Esophagus muscularis mucosa (tissue), 4 donors: ENCODE results near the gene EPOP. TPM values are rescaled to one million over a fixed set of nuclear protein-coding genes. Genes with fewer than 3 reads are reported as not detected.

Source experiments
- DNase-seq: peaks from one replicate; pipeline ENCODE4 v3.0.0-alpha.2; 2017; ENCODE audit errors: extremely low spot score
- H3K27ac ChIP-seq, 4 donors: fragments of 200-600 bp; sonication (generic); replicated peaks in 1 of 4; 1 replicate in 3 of 4; 2 replicates in 1 of 4; pipeline ENCODE4 v1.5.1; 2016 to 2019; ENCODE audit warnings: mild to moderate bottlenecking in 1 of 4
- H3K27me3 ChIP-seq, 4 donors: fragments of 200-600 bp; sonication (generic); one replicate each; pipeline versions ENCODE4 v1.5.1 to v1.6.0; 2016 to 2019
- H3K36me3 ChIP-seq, 4 donors: fragments of 200-600 bp; sonication (generic); one replicate each; pipeline ENCODE4 v1.5.1; 2016 to 2019
- H3K4me1 ChIP-seq, 4 donors: fragments of 200-600 bp; sonication (generic); one replicate each; pipeline ENCODE4 v1.5.1; 2016 to 2019
- H3K4me3 ChIP-seq, 4 donors: fragments of 200-600 bp; sonication (generic); 1 replicate in 2 of 4; 2 replicates in 2 of 4; pipeline ENCODE4 v1.5.1; 2016 to 2019; ENCODE audit warnings: mild to moderate bottlenecking in 4 of 4, moderate library complexity in 1 of 4
- H3K9me3 ChIP-seq, 4 donors: fragments of 200-600 bp; sonication (generic); 1 replicate in 3 of 4; 2 replicates in 1 of 4; pipeline ENCODE4 v1.5.1; 2016 to 2019
- EP300 ChIP-seq: sonication (generic); formaldehyde crosslinking; IDR thresholded peaks from one replicate; pipeline ENCODE4 v1.6.1; 2017; ENCODE audit warnings: antibody characterized with exemption
- POLR2A ChIP-seq: fragments of 450-650 bp; IDR thresholded peaks from one replicate; pipeline ENCODE4 v1.6.1; 2017; ENCODE audit warnings: antibody characterized with exemption, moderate library complexity, mild to moderate bottlenecking, low read depth
- POLR2AphosphoS5 ChIP-seq, 2 donors: sonication (generic); formaldehyde crosslinking; IDR thresholded peaks; one replicate each; pipeline ENCODE4 v1.6.1; 2017; ENCODE audit warnings: antibody characterized with exemption in 2 of 2
- WGBS: methylation state at CpG from one replicate; pipeline ENCODE4 v1.1.5; 2018; 5-methylcytosine and 5-hydroxymethylcytosine counted together
- intact Hi-C: fragments of 100-400 bp; cut with DNase I; formaldehyde crosslinking; loops from one replicate; pipeline ENCODE4 v1.15.1; 2023
- total RNA-seq, 4 donors: library from RNA; depleted of rRNA; stranded (reverse); fragments of >200 nt; gene quantifications; one replicate each; pipeline versions ENCODE4 v1.1.0 to v1.2.1, GENCODE V29; 2016
- TF ChIP-seq, protein P1 (sequence below), 3 experiments: fragments of 200-600 bp in 2 of 3; fragments of 450-650 bp in 1 of 3; sonication (generic) in 2 of 3; IDR thresholded peaks; one replicate each; pipeline ENCODE4 v1.5.1; 2017 to 2019; ENCODE audit warnings: antibody characterized with exemption in 3 of 3, mild to moderate bottlenecking in 2 of 3, moderate library complexity in 1 of 3

The EPOP gene
- total RNA-seq, 4 donors from 2014 or later, result 0.42 to 7.3 (median 2.7) TPM

- H3K4me3 ChIP-seq, result no peak overlapping the region
- 75% methylated on average over 8 of the region's 15 CpGs for WGBS
- no peaks in the 10 kb centered on the region for H3K9me3 ChIP-seq
- intact Hi-C loops, result no loop called here
- TF ChIP-seq, protein P1, sequence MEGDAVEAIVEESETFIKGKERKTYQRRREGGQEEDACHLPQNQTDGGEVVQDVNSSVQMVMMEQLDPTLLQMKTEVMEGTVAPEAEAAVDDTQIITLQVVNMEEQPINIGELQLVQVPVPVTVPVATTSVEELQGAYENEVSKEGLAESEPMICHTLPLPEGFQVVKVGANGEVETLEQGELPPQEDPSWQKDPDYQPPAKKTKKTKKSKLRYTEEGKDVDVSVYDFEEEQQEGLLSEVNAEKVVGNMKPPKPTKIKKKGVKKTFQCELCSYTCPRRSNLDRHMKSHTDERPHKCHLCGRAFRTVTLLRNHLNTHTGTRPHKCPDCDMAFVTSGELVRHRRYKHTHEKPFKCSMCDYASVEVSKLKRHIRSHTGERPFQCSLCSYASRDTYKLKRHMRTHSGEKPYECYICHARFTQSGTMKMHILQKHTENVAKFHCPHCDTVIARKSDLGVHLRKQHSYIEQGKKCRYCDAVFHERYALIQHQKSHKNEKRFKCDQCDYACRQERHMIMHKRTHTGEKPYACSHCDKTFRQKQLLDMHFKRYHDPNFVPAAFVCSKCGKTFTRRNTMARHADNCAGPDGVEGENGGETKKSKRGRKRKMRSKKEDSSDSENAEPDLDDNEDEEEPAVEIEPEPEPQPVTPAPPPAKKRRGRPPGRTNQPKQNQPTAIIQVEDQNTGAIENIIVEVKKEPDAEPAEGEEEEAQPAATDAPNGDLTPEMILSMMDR (IDR thresholded peaks at IDR 0.05), result no peak
- TF ChIP-seq POLR2A (no peak), POLR2AphosphoS5 (IDR thresholded peaks at IDR 0.05) (no peak), EP300 (no peak)
- H3K27ac ChIP-seq, result no peak overlapping the region
- DNase-seq, result no peak
- peaks cover 0 to 18% (median 8%) of the 10 kb centered on the region in 4 donors for H3K4me1 ChIP-seq
- H3K36me3 ChIP-seq, result no peaks in the 10 kb centered on the region
- H3K27me3 ChIP-seq, result peaks cover 0 to 60% (median 3%) of the 10 kb centered on the region in 4 donors
Observed at GRCh38 chr17:38657824-38658740, 16.7 kb downstream of the EPOP start.

DNA sequence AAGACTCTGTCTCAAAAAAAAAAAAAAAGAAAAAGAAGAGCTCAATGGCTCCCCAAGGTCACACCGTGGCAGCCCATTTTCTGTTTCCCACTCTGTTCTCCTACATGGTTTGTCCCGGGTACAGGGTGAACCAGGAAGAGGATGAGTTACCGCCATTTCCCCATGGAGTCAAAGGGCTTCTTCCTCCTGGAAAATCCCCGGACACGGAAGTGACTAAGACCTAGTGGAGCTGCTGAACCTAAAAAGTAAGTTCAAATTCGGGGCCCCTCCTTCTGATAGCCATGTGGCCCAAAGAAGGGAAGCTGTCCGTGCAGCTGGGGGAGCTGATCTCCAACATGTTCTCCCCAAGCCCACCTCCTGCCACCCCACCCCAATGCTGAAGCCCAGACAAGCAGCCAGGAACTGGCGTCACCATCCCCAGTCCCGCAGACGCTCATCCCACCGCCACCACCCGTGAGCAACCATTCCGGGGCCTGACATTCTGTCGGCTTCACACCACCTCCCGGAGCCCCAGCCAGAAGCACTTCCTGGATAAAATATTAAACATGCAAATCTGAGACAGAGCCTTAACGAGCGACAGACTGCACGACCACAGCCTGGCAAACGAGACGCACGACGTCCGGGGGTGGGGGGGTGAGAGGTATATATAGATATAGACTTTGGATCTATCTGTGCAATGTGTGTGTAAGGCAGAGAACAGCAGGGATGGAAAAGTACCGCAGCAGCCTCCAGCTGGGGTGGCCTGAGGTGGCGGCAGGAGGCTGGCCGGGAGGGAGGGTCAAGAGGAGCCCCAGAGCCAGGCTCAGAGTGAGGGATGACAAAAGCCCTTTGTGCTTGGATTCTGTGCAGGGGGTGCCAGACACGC lies 17.6 kb downstream of the EPOP start:
- DNase-seq, result no peak
- intact Hi-C loops, result no loop called here
- TF ChIP-seq, protein P1 (IDR thresholded peaks at IDR 0.05), result no peak
- TF ChIP-seq POLR2A (no peak), EP300 (no peak), POLR2AphosphoS5 (IDR thresholded peaks at IDR 0.05) (no peak)
- peak overlapping the region in 2 of 4 donors; percentile 3 to 19 for H3K27ac ChIP-seq
- WGBS, result 78% methylated on average over 19 of the region's 27 CpGs
- peaks cover 0 to 63% (median 3%) of the 10 kb centered on the region in 4 donors for H3K27me3 ChIP-seq
- H3K4me1 ChIP-seq, result peaks cover 0 to 18% (median 8%) of the 10 kb centered on the region in 4 donors
- no peaks in the 10 kb centered on the region for H3K9me3 ChIP-seq
- H3K36me3 ChIP-seq, result no peaks in the 10 kb centered on the region
- no peak overlapping the region for H3K4me3 ChIP-seq

DNA sequence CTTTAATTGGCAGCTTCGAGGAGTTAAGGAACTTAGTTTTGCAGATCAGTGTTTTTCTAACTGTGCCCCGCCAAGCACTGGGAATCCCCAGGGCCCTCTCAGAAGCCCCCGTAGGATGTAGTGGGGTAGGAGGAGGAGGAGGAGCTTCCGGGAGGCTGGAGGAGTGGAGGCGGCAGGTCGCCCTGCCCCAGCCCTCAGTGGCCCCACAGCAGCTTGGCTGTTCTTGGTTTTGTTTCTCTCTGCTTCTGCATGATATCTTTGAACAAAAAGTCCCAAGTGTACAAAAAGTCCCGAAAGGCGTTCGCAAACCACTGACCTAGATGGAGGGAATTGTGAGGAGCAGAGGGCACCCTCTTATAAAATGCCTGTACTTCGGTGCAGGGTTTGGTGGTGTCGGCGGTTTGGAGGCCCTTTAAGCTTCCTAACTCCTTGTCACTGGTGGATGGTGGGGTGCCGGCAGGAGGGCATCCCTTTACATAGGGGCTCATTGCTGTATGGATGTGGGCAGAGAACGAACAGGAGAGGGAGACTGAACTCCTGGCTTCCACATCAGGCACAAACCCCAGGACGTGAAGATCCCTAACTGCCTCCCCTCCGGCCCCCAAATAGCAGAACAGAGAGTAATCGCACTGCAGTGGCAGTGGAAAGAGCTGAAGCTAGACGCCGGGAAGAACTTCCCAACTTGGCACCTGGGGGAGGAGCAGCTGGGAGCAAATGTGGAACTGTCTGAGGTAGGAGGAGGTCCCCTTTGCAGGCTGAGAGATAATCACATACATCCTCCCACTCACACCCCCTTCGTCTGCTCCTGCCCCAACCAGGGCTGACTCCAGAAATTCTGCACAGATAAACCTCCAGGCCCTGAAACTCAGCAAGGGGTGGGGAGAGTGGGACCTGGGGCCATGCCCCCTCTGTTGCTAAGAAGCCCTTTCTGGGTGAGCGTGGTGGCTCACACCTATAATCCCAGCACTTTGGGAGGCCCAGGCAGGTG lies 20.1 kb downstream of the EPOP start:
- H3K36me3 ChIP-seq, result no peaks in the 10 kb centered on the region
- intact Hi-C loops, result no loop called here
- 50% methylated on average over 21 of the region's 21 CpGs for WGBS
- H3K4me3 ChIP-seq, result no peak overlapping the region
- H3K27me3 ChIP-seq, result peaks cover 0 to 66% (median 3%) of the 10 kb centered on the region in 4 donors
- H3K27ac ChIP-seq, result no peak overlapping the region
- TF ChIP-seq POLR2AphosphoS5 (IDR thresholded peaks at IDR 0.05) (no peak), EP300 (no peak), POLR2A (no peak)
- TF ChIP-seq, protein P1 (IDR thresholded peaks at IDR 0.05), result no peak
- no peak for DNase-seq
- H3K9me3 ChIP-seq, result no peaks in the 10 kb centered on the region
- H3K4me1 ChIP-seq, result peaks cover 0 to 18% (median 6%) of the 10 kb centered on the region in 4 donors

DNA sequence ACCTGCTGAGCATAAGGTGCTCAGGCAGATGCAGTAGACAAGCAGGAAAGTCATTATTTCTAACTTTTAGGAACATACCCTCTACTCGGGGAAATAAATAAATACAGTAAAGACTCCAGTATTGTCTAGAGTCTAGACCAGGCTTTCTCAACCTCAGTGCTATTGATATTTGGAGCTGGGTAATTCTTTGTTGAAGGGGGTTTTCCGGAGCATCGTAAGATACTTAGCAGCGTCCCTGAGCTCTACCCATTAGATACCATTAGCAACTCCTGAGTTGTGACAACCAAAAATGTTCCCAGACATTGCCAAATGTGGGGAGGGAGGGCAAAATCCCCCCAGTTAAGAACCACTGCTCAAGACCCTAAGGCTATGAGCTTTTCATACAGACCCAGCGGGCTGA lies 21.1 kb downstream of the EPOP start:
- intact Hi-C loops, result no loop called here
- Histone ChIP-seq H3K36me3 (no peaks in the 10 kb centered on the region), H3K4me1 (peaks cover 0 to 13% (median 2%) of the 10 kb centered on the region in 4 donors), H3K9me3 (no peaks in the 10 kb centered on the region), H3K27me3 (peaks cover 0 to 62% (median 3%) of the 10 kb centered on the region in 4 donors), H3K27ac (no peak overlapping the region), H3K4me3 (no peak overlapping the region)
- WGBS, result 88% methylated on average over 5 of the region's 5 CpGs
- no peak for DNase-seq
- TF ChIP-seq POLR2A (no peak), EP300 (no peak), POLR2AphosphoS5 (IDR thresholded peaks at IDR 0.05) (no peak)
- TF ChIP-seq, protein P1 (IDR thresholded peaks at IDR 0.05), result no peak
